Liver (tissue), 3 donors: ENCODE data around the gene FBXO38.

Source experiments
- ATF3 ChIP-seq: IDR thresholded peaks from 2 replicates; pipeline ENCODE4 v1.6.1; 2016; ENCODE audit warnings: antibody characterized with exemption
- EGR1 ChIP-seq, 2 donors: IDR thresholded peaks; 2 replicates each; pipeline ENCODE4 v1.6.1; 2016 to 2018; ENCODE audit warnings: antibody characterized with exemption in 2 of 2, low read depth in 2 of 2
- FOXA2 ChIP-seq: IDR thresholded peaks from 2 replicates; pipeline ENCODE4 v1.6.1; 2016; ENCODE audit warnings: antibody characterized with exemption
- HNF4A ChIP-seq, 2 donors: conservative IDR thresholded peaks; 2 replicates each; pipeline ENCODE4 v1.6.1; 2016; ENCODE audit warnings: antibody characterized with exemption in 2 of 2, mild to moderate bottlenecking in 2 of 2
- HNF4G ChIP-seq: IDR thresholded peaks from 2 replicates; pipeline ENCODE4 v1.6.1; 2016; ENCODE audit warnings: antibody characterized with exemption
- JUND ChIP-seq, 2 donors: IDR thresholded peaks; 2 replicates each; pipeline ENCODE4 v1.6.1; 2016; ENCODE audit warnings: antibody characterized with exemption in 2 of 2
- RAD21 ChIP-seq, 2 donors: IDR thresholded peaks; 2 replicates each; pipeline ENCODE4 v1.6.1; 2016; ENCODE audit warnings: antibody characterized with exemption in 2 of 2, mild to moderate bottlenecking in 2 of 2
- RXRA ChIP-seq, 2 donors: IDR thresholded peaks; 2 replicates each; pipeline ENCODE4 v1.6.1; 2017 to 2018; ENCODE audit warnings: antibody characterized with exemption in 2 of 2, mild to moderate bottlenecking in 1 of 2
- SP1 ChIP-seq: IDR thresholded peaks from 2 replicates; pipeline ENCODE4 v1.6.1; 2018; ENCODE audit warnings: antibody characterized with exemption, mild to moderate bottlenecking
- TAF1 ChIP-seq: conservative IDR thresholded peaks from 2 replicates; pipeline ENCODE4 v1.6.1; 2016; ENCODE audit warnings: antibody characterized with exemption, mild to moderate bottlenecking
- TF ChIP-seq, protein P1 (sequence below): IDR thresholded peaks from 2 replicates; pipeline ENCODE4 v1.6.1; 2016; ENCODE audit warnings: antibody characterized with exemption
- TF ChIP-seq, protein P2 (sequence below): fragments of 150-350 bp; IDR thresholded peaks from 2 replicates; pipeline ENCODE4 v1.5.1; 2017; ENCODE audit warnings: improper control_type of control experiment, low read depth, low read length; ENCODE audit not compliant: missing input control
- TF ChIP-seq, protein P3 (sequence below): IDR thresholded peaks from 2 replicates; pipeline ENCODE4 v1.6.1; 2016; ENCODE audit warnings: antibody characterized with exemption, mild to moderate bottlenecking
- donor health status: healthy.
- donor health status: healthy.

DNA sequence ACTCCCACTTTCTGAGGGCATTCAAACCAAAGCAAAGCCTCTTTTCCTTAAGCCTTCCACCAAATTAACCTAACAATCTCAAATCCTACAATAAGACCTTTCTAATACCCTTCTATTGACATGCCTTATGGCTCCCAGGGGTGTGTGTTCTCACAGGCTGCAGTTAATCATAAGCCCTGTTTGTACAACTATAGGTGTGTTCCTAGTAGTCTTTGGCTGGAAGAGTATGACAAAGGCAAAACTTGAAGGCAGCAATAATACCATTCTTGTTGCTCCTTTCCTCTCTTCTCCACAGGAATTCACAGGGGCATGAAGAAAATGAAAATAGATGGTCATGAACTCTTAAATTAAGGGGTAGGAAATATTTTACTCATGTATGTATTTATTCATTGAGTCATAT is 10.9 kb upstream of the FBXO38 start:
- TF ChIP-seq, protein P1, sequence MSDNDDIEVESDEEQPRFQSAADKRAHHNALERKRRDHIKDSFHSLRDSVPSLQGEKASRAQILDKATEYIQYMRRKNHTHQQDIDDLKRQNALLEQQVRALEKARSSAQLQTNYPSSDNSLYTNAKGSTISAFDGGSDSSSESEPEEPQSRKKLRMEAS, result no peak
- TF ChIP-seq, protein P2, sequence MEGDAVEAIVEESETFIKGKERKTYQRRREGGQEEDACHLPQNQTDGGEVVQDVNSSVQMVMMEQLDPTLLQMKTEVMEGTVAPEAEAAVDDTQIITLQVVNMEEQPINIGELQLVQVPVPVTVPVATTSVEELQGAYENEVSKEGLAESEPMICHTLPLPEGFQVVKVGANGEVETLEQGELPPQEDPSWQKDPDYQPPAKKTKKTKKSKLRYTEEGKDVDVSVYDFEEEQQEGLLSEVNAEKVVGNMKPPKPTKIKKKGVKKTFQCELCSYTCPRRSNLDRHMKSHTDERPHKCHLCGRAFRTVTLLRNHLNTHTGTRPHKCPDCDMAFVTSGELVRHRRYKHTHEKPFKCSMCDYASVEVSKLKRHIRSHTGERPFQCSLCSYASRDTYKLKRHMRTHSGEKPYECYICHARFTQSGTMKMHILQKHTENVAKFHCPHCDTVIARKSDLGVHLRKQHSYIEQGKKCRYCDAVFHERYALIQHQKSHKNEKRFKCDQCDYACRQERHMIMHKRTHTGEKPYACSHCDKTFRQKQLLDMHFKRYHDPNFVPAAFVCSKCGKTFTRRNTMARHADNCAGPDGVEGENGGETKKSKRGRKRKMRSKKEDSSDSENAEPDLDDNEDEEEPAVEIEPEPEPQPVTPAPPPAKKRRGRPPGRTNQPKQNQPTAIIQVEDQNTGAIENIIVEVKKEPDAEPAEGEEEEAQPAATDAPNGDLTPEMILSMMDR, result no peak
- TF ChIP-seq RAD21 (IDR thresholded peaks at IDR 0.05), result no peak
- TF ChIP-seq ATF3, result no peak
- TF ChIP-seq TAF1, result no peak
- no peak for TF ChIP-seq HNF4A (conservative IDR thresholded peaks at IDR 0.05)
- no peak for TF ChIP-seq RXRA (IDR thresholded peaks at IDR 0.05)
- no peak for TF ChIP-seq SP1
- TF ChIP-seq, protein P3, sequence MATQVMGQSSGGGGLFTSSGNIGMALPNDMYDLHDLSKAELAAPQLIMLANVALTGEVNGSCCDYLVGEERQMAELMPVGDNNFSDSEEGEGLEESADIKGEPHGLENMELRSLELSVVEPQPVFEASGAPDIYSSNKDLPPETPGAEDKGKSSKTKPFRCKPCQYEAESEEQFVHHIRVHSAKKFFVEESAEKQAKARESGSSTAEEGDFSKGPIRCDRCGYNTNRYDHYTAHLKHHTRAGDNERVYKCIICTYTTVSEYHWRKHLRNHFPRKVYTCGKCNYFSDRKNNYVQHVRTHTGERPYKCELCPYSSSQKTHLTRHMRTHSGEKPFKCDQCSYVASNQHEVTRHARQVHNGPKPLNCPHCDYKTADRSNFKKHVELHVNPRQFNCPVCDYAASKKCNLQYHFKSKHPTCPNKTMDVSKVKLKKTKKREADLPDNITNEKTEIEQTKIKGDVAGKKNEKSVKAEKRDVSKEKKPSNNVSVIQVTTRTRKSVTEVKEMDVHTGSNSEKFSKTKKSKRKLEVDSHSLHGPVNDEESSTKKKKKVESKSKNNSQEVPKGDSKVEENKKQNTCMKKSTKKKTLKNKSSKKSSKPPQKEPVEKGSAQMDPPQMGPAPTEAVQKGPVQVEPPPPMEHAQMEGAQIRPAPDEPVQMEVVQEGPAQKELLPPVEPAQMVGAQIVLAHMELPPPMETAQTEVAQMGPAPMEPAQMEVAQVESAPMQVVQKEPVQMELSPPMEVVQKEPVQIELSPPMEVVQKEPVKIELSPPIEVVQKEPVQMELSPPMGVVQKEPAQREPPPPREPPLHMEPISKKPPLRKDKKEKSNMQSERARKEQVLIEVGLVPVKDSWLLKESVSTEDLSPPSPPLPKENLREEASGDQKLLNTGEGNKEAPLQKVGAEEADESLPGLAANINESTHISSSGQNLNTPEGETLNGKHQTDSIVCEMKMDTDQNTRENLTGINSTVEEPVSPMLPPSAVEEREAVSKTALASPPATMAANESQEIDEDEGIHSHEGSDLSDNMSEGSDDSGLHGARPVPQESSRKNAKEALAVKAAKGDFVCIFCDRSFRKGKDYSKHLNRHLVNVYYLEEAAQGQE, result no peak
- no peak for TF ChIP-seq HNF4G
- TF ChIP-seq JUND (IDR thresholded peaks at IDR 0.05), result no peak
- TF ChIP-seq EGR1 (IDR thresholded peaks at IDR 0.05; ENCODE audit: low read depth in 2 of 2), result no peak
- TF ChIP-seq FOXA2, result no peak
